ENCODE data around the gene TXN. TPM values are rescaled to one million over a fixed set of nuclear protein-coding genes. Genes with fewer than 3 reads are reported as not detected.

TXN gene
- total RNA-seq, 1 experiment from 2014 or later: 280 TPM

DNA sequence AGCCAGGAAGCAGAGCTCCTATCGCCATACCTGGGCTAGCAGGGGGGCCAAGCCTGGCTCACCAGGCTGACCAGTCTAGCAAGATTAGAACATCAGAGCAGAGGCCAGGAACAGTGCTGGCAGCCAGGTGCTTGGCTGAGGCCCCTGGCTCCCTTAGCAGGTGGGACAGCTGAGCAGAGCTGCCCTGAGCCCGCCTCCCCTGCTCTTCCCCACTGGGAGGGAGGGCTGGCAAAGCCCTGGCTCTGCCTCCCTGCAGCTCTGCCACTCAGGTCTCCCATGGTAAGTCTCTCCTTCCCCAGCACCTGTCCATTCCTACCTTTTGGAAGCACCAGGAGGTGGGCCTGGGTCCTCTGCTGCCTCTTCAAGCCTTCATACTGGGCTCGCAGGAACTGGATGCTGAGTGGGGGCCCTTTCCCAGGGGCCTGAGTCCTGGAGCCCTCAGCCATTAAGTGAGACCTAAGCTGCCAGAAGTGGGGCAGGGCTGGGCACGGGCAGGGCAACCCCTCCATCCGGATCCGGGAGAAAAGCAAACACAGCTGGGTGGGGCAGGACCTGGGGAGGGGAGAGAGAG lies 49.2 kb downstream of the TXN start:
- Histone ChIP-seq H4K20me1 (ENCODE audit: control insufficient read depth, insufficient read depth, insufficient read length) (no peaks in the 10 kb centered on the region), H4K5ac (ENCODE audit: insufficient read length, low read depth, low read length) (no peak overlapping the region), H3K18ac (ENCODE audit: insufficient read length, low read depth, low read length) (no peak overlapping the region), H3K23ac (ENCODE audit: insufficient read length, low read depth, low read length) (no peak overlapping the region), H3K23me2 (ENCODE audit: insufficient read length, low read depth, low read length, poor library complexity, severe bottlenecking) (no peaks in the 10 kb centered on the region), H3K9me3 (ENCODE audit: control insufficient read depth, low read depth, low read length) (no peaks in the 10 kb centered on the region), H2BK5ac (ENCODE audit: insufficient read length, low read length) (no peak overlapping the region), H3T11ph (ENCODE audit: low read length) (no peak overlapping the region), H3K56ac (ENCODE audit: insufficient read length, low read depth, low read length) (no peak overlapping the region), H3K9ac (ENCODE audit: extremely low read depth, insufficient read length, low read length) (no peak overlapping the region), H2BK12ac (ENCODE audit: insufficient read length, low read depth, low read length) (no peak overlapping the region), H4K91ac (ENCODE audit: insufficient read length, low read depth, low read length) (no peak overlapping the region), H2BK20ac (ENCODE audit: low read depth, low read length, poor library complexity, severe bottlenecking) (no peak overlapping the region), H2AK5ac (ENCODE audit: insufficient read length, low read length) (no peak overlapping the region), H3K79me2 (ENCODE audit: insufficient read depth, low read length) (no peaks in the 10 kb centered on the region), H3K27ac (ENCODE audit: insufficient read length, low read depth, low read length) (no peak overlapping the region), H2AFZ (ENCODE audit: low read length) (no peak overlapping the region), H3K14ac (ENCODE audit: insufficient read depth, low read length) (no peak overlapping the region; the same call in 1 of the 2 replicates), H3K27me3 (ENCODE audit: insufficient read depth, low read length) (no peaks in the 10 kb centered on the region), H3K4me1 (ENCODE audit: insufficient read depth, low read length) (no peaks in the 10 kb centered on the region), H3K79me1 (ENCODE audit: insufficient read depth, low read depth, low read length, poor library complexity, severe bottlenecking) (no peaks in the 10 kb centered on the region), H3K4ac (ENCODE audit: low read depth, low read length) (no peak overlapping the region), H3K4me2 (ENCODE audit: insufficient read depth, insufficient read length, low read length) (no peak overlapping the region), H4K8ac (replicated peaks; ENCODE audit: insufficient read length, low read depth, low read length) (no peak overlapping the region), H2BK15ac (ENCODE audit: low read depth, low read length) (no peak overlapping the region), H2BK120ac (ENCODE audit: low read depth, low read length, poor library complexity, severe bottlenecking) (no peak overlapping the region)
- Mint-ChIP-seq H3K9me3 (peaks cover 3 to 6% of the 10 kb centered on the region in 2 experiments; a peak in 4 of 5 replicates), H3K36me3 (ENCODE audit: insufficient read depth in 1 of 3, low read depth in 3 of 3) (peaks cover 0 to 6% (median 2%) of the 10 kb centered on the region in 3 experiments; a peak in 2 of 7 replicates), H3K4me1 (peaks cover 0 to 2% of the 10 kb centered on the region in 2 experiments; a peak in 1 of 4 replicates), H3K4me3 (no peak overlapping the region), H3K27ac (no peak overlapping the region), H3K27me3 (ENCODE audit: low read depth) (peaks cover 5% of the 10 kb centered on the region)
- TF ChIP-seq CTCF (conservative IDR thresholded peaks at IDR 0.05): no peak
- no peak for DNase-seq
- no CpG with 5 or more reads among the region's 6 CpGs for WGBS (ENCODE audit: extremely low coverage, insufficient read length, low lambda C conversion rate)

All from H9 (cell line).